ENCODE results near the gene BHMT. TPM values are rescaled to one million over a fixed set of nuclear protein-coding genes. Genes with fewer than 3 reads are reported as not detected.
"Not testable (repeated sequence)": the region's sequence is repeated elsewhere in the genome, so short reads cannot be mapped to it uniquely, and the experiment has no call there.

BHMT gene
- total and polyA plus RNA-seq, 9 donors: 0.09 to 0.60 (median 0.21) TPM; not detected in 1

GRCh38 chr5:79168031-79168430 is 56.4 kb downstream of the BHMT start:
- Histone ChIP-seq H3K4me3 (ENCODE audit: low read length) (no peak overlapping the region), H3K4me1 (ENCODE audit: control insufficient read depth, insufficient read depth, low read length) (no peaks in the 10 kb centered on the region), H3K27ac (ENCODE audit: low read length) (no peak overlapping the region), H3K27me3 (ENCODE audit: control insufficient read depth, insufficient read depth, low read length) (no peaks in the 10 kb centered on the region), H3K36me3 (ENCODE audit: control insufficient read depth, insufficient read depth, low read length) (no peaks in the 10 kb centered on the region), H3K9me3 (replicated peaks; ENCODE audit: control insufficient read depth, low read depth, low read length) (no peaks in the 10 kb centered on the region)
- no peak for DNase-seq

GRCh38 chr5:79170661-79171060 is 59.1 kb downstream of the BHMT start:
- Histone ChIP-seq H3K27ac (ENCODE audit: low read length) (no peak overlapping the region), H3K27me3 (ENCODE audit: control insufficient read depth, insufficient read depth, low read length) (no peaks in the 10 kb centered on the region), H3K4me1 (ENCODE audit: control insufficient read depth, insufficient read depth, low read length) (no peaks in the 10 kb centered on the region), H3K4me3 (ENCODE audit: low read length) (no peak overlapping the region), H3K9me3 (replicated peaks; ENCODE audit: control insufficient read depth, low read depth, low read length) (no peaks in the 10 kb centered on the region), H3K36me3 (ENCODE audit: control insufficient read depth, insufficient read depth, low read length) (no peaks in the 10 kb centered on the region)
- DNase-seq: no peak

GRCh38 chr5:79171635-79172245 is 60.1 kb downstream of the BHMT start:
- Histone ChIP-seq H3K9me3 (replicated peaks; ENCODE audit: control insufficient read depth, low read depth, low read length) (no peaks in the 10 kb centered on the region), H3K27ac (ENCODE audit: low read length) (no peak overlapping the region), H3K4me1 (ENCODE audit: control insufficient read depth, insufficient read depth, low read length) (no peaks in the 10 kb centered on the region), H3K27me3 (ENCODE audit: control insufficient read depth, insufficient read depth, low read length) (no peaks in the 10 kb centered on the region), H3K4me3 (ENCODE audit: low read length) (no peak overlapping the region), H3K36me3 (ENCODE audit: control insufficient read depth, insufficient read depth, low read length) (no peaks in the 10 kb centered on the region)
- WGBS (ENCODE audit: insufficient coverage): no CpG with 5 or more reads among the region's 6 CpGs
- DNase-seq: no peak

GRCh38 chr5:79172269-79172668 is 60.7 kb downstream of the BHMT start:
- no CpG with 5 or more reads among the region's 1 CpG for WGBS (ENCODE audit: insufficient coverage)
- Histone ChIP-seq H3K27ac (ENCODE audit: low read length) (no peak overlapping the region), H3K9me3 (replicated peaks; ENCODE audit: control insufficient read depth, low read depth, low read length) (no peaks in the 10 kb centered on the region), H3K36me3 (ENCODE audit: control insufficient read depth, insufficient read depth, low read length) (no peaks in the 10 kb centered on the region), H3K27me3 (ENCODE audit: control insufficient read depth, insufficient read depth, low read length) (no peaks in the 10 kb centered on the region), H3K4me3 (ENCODE audit: low read length) (no peak overlapping the region), H3K4me1 (ENCODE audit: control insufficient read depth, insufficient read depth, low read length) (no peaks in the 10 kb centered on the region)
- no peak for DNase-seq

- Histone ChIP-seq H3K27ac (ENCODE audit: low read length) (no peak overlapping the region), H3K27me3 (ENCODE audit: control insufficient read depth, insufficient read depth, low read length) (no peaks in the 10 kb centered on the region), H3K36me3 (ENCODE audit: control insufficient read depth, insufficient read depth, low read length) (no peaks in the 10 kb centered on the region), H3K9me3 (replicated peaks; ENCODE audit: control insufficient read depth, low read depth, low read length) (no peaks in the 10 kb centered on the region), H3K4me1 (ENCODE audit: control insufficient read depth, insufficient read depth, low read length) (no peaks in the 10 kb centered on the region), H3K4me3 (ENCODE audit: low read length) (no peak overlapping the region)
- DNase-seq: no peak
- 75% methylated on average over 2 of the region's 6 CpGs for WGBS (ENCODE audit: insufficient coverage)
Measured at GRCh38 chr5:79173626-79174025, 62.0 kb downstream of the BHMT start.

GRCh38 chr5:79180449-79180848 is 68.8 kb downstream of the BHMT start:
- not testable (repeated sequence) for H3K4me1 ChIP-seq (ENCODE audit: control insufficient read depth, insufficient read depth, low read length); H3K4me3 ChIP-seq (ENCODE audit: low read length); H3K27me3 ChIP-seq (ENCODE audit: control insufficient read depth, insufficient read depth, low read length); DNase-seq; H3K9me3 ChIP-seq (replicated peaks; ENCODE audit: control insufficient read depth, low read depth, low read length); H3K27ac ChIP-seq (ENCODE audit: low read length); H3K36me3 ChIP-seq (ENCODE audit: control insufficient read depth, insufficient read depth, low read length)
- WGBS (ENCODE audit: insufficient coverage): no CpG with 5 or more reads among the region's 4 CpGs

GRCh38 chr5:79181419-79182022 is 69.9 kb downstream of the BHMT start:
- H3K9me3 ChIP-seq (replicated peaks; ENCODE audit: control insufficient read depth, low read depth, low read length): no peaks in the 10 kb centered on the region
- no peak overlapping the region for H3K27ac ChIP-seq (ENCODE audit: low read length)
- no peaks in the 10 kb centered on the region for H3K4me1 ChIP-seq (ENCODE audit: control insufficient read depth, insufficient read depth, low read length)
- no peak for DNase-seq
- H3K4me3 ChIP-seq (ENCODE audit: low read length): no peak overlapping the region
- WGBS (ENCODE audit: insufficient coverage): 43% methylated on average over 1 of the region's 1 CpG
- H3K27me3 ChIP-seq (ENCODE audit: control insufficient read depth, insufficient read depth, low read length): no peaks in the 10 kb centered on the region
- H3K36me3 ChIP-seq (ENCODE audit: control insufficient read depth, insufficient read depth, low read length): no peaks in the 10 kb centered on the region

Other genes starting within 250 kb of the BHMT start
- 17.9 TPM for gene ARSB, start 126.5 kb upstream of the BHMT start, total RNA-seq
- gene ARSB, start 126.5 kb upstream of the BHMT start, polyA plus RNA-seq (ENCODE audit: insufficient read depth in 1 of 8, insufficient read length in 8 of 8, low replicate concordance in 1 of 8): 10 to 100 TPM; 15.2 to 27.6 (median 21.9) TPM
- gene DMGDH, start 42.1 kb upstream of the BHMT start, total RNA-seq: 2.0 TPM
- gene DMGDH, start 42.1 kb upstream of the BHMT start, polyA plus RNA-seq (ENCODE audit: insufficient read depth in 1 of 8, insufficient read length in 8 of 8, low replicate concordance in 1 of 8): 1 to 10 TPM; 1.4 to 2.9 (median 2.2) TPM
- 2.7 TPM for gene BHMT2, start 42.0 kb upstream of the BHMT start, total RNA-seq
- gene BHMT2, start 42.0 kb upstream of the BHMT start, polyA plus RNA-seq (ENCODE audit: insufficient read depth in 1 of 8, insufficient read length in 8 of 8, low replicate concordance in 1 of 8): 1 to 10 TPM; 2.0 to 5.8 (median 2.6) TPM
- 9.1 TPM for gene JMY, start 124.3 kb downstream of the BHMT start, total RNA-seq
- 10 to 100 TPM in 3 of 8 donors, 1 to 10 TPM in 5; 8.0 to 14.5 (median 8.8) TPM for gene JMY, start 124.3 kb downstream of the BHMT start, polyA plus RNA-seq (ENCODE audit: insufficient read depth in 1 of 8, insufficient read length in 8 of 8, low replicate concordance in 1 of 8)